Chondrocyte (in vitro differentiated cells): ENCODE data around the gene PPP5C. TPM values are rescaled to one million over a fixed set of nuclear protein-coding genes. Genes with fewer than 3 reads are reported as not detected.
"Not testable (repeated sequence)": the region's sequence is repeated elsewhere in the genome, so short reads cannot be mapped to it uniquely, and the experiment has no call there.

Source experiments
- DNase-seq: peaks from one replicate; pipeline ENCODE4 v3.0.0; 2021; ENCODE audit warnings: mixed read lengths, low spot score
- H3K27ac Mint-ChIP-seq: one replicate; pipeline ENCODE4 v1.8.0; 2021; ENCODE audit warnings: mild to moderate bottlenecking, moderate library complexity, mixed read lengths; ENCODE audit not compliant: unreplicated experiment
- H3K27me3 Mint-ChIP-seq: 2 replicates; pipeline ENCODE4 v1.8.0; 2021; ENCODE audit warnings: low read depth, mixed read lengths
- H3K36me3 Mint-ChIP-seq: 2 replicates; pipeline ENCODE4 v1.8.0; 2021; ENCODE audit warnings: low read depth, mixed read lengths
- H3K4me1 Mint-ChIP-seq: 2 replicates; pipeline ENCODE4 v1.8.0; 2021; ENCODE audit warnings: low read depth, mild to moderate bottlenecking, mixed read lengths
- H3K4me3 Mint-ChIP-seq: one replicate; pipeline ENCODE4 v1.8.0; 2021; ENCODE audit warnings: mild to moderate bottlenecking, moderate library complexity, mixed read lengths; ENCODE audit not compliant: unreplicated experiment
- H3K9me3 Mint-ChIP-seq: 2 replicates; pipeline ENCODE4 v1.8.0; 2021; ENCODE audit warnings: low read depth, mixed read lengths
- total RNA-seq: library from RNA; stranded (reverse); gene quantifications from 3 replicates; pipeline ENCODE4 v1.2.1, GENCODE V29; 2021
- TF ChIP-seq, protein P1 (sequence below): fragments of 200-600 bp; sonication (generic); IDR thresholded peaks from 2 replicates; pipeline ENCODE4 v1.5.0; 2021; ENCODE audit warnings: antibody characterized with exemption, mild to moderate bottlenecking, moderate library complexity

PPP5C gene
- total RNA-seq, 1 donor from 2014 or later = 62.5 TPM

DNA sequence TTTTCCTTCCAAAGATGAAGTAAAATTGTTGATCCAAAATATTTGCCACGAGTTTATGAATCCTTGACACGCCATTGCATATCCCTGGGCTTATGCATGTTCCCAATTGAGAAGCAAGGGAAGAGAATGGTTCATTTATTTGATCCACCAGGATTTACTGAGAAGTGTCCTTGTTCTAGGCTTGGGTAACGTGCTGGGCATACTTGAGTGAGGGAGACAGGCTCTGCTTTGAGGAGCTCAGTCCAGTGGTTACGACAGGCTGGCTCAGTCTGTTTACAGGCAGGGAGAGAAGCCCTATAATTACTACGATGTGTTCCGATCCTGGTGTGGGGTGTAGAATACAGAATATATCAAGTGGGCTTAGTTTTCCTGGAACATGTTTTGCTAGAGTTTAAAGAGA lies 88.1 kb downstream of the PPP5C start:
- no peaks in the 10 kb centered on the region for H3K9me3 Mint-ChIP-seq
- TF ChIP-seq, protein P1, sequence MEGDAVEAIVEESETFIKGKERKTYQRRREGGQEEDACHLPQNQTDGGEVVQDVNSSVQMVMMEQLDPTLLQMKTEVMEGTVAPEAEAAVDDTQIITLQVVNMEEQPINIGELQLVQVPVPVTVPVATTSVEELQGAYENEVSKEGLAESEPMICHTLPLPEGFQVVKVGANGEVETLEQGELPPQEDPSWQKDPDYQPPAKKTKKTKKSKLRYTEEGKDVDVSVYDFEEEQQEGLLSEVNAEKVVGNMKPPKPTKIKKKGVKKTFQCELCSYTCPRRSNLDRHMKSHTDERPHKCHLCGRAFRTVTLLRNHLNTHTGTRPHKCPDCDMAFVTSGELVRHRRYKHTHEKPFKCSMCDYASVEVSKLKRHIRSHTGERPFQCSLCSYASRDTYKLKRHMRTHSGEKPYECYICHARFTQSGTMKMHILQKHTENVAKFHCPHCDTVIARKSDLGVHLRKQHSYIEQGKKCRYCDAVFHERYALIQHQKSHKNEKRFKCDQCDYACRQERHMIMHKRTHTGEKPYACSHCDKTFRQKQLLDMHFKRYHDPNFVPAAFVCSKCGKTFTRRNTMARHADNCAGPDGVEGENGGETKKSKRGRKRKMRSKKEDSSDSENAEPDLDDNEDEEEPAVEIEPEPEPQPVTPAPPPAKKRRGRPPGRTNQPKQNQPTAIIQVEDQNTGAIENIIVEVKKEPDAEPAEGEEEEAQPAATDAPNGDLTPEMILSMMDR = no peak
- H3K36me3 Mint-ChIP-seq = no peaks in the 10 kb centered on the region
- no peak overlapping the region for H3K27ac Mint-ChIP-seq
- H3K4me1 Mint-ChIP-seq = no peaks in the 10 kb centered on the region
- no peak overlapping the region for H3K4me3 Mint-ChIP-seq
- DNase-seq = no peak
- H3K27me3 Mint-ChIP-seq = no peaks in the 10 kb centered on the region

DNA sequence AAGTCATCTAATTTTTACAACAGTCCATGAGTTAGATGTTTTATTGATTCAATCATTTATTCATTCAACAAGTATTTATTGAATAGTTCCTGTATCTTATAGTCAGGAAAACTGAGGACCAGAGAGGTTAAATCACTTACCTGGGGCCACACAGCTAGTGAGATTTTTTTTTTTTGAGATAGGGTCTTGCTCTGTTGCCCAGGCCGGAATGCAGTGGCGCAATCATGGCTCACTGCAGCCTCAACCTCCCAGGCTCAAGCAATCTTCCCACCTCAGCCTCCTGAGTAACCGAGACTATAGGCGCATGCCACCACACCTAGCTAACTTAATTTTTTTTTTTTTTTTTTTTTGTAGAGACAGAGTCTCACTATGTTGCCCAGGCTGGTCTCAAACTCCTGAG lies 88.8 kb downstream of the PPP5C start:
- not testable (repeated sequence) for DNase-seq, H3K9me3 Mint-ChIP-seq, H3K27ac Mint-ChIP-seq, H3K4me3 Mint-ChIP-seq, H3K27me3 Mint-ChIP-seq, H3K4me1 Mint-ChIP-seq, H3K36me3 Mint-ChIP-seq

Other genes starting within 250 kb of the PPP5C start
- 0.70 to 1.1 TPM in 2 of 3 replicates, not detected in the other for gene IGFL3, start 222.4 kb upstream of the PPP5C start, total RNA-seq
- gene IGFL2, start 198.8 kb upstream of the PPP5C start, total RNA-seq = 0.55 to 1.3 TPM (median 0.64 TPM) in 3 replicates
- 1.3 to 2.9 TPM (median 2.1 TPM) in 3 replicates for gene IGFL1, start 117.3 kb upstream of the PPP5C start, total RNA-seq
- 78.3 to 113 TPM (median 88.1 TPM) in 3 replicates for gene HIF3A, start 50.0 kb upstream of the PPP5C start, total RNA-seq
- 39.3 to 53.2 TPM (median 39.5 TPM) in 3 replicates for gene CCDC8, start 66.5 kb downstream of the PPP5C start, total RNA-seq
- gene PNMA8C, start 81.8 kb downstream of the PPP5C start, total RNA-seq = 0.10 to 0.27 TPM (median 0.20 TPM) in 3 replicates
- gene PNMA8A, start 124.5 kb downstream of the PPP5C start, total RNA-seq = 10.1 to 16.1 TPM (median 10.1 TPM) in 3 replicates
- gene PNMA8B, start 148.8 kb downstream of the PPP5C start, total RNA-seq = 2.2 to 5.5 TPM (median 2.5 TPM) in 3 replicates